Ovary (tissue), 3 donors: ENCODE data around the gene DACH1.

ENCODE experiments used
- EP300 ChIP-seq: sonication (generic); formaldehyde crosslinking; IDR thresholded peaks from one replicate; pipeline ENCODE4 v1.6.1; 2017; ENCODE audit warnings: antibody characterized with exemption
- POLR2A ChIP-seq: fragments of 450-650 bp; IDR thresholded peaks from one replicate; pipeline ENCODE4 v1.6.1; 2017; ENCODE audit warnings: antibody characterized with exemption, mild to moderate bottlenecking, moderate library complexity
- TF ChIP-seq, protein P1 (sequence below), 3 donors: fragments of 450-650 bp in 2 of 3; fragments of 200-600 bp in 1 of 3; IDR thresholded peaks; one replicate each; pipeline versions ENCODE4 v1.5.1 to v1.8.0; 2016 to 2022; ENCODE audit warnings: antibody characterized with exemption in 3 of 3, mild to moderate bottlenecking in 1 of 3
- donor health status: DM: no; HTN: no; CAD: no.

DNA sequence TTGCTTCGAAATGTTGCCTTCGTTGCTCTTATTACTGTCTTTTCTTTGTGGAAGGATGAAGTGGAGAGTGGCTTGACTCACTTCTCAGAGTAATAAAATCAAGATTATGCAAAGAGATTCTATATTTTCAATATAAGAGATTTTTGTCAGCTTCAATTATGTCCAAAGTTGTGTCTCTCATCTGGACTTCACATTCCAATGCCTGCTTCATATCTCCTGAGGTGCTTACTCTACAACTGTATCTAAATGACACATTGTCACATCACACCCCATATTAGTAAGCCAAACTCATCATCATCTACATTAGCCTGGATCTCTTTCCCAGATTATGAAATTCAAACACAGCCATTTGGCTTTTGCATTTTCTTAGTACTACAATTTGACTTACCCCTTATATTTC lies 409.4 kb downstream of the DACH1 start:
- TF ChIP-seq, protein P1, sequence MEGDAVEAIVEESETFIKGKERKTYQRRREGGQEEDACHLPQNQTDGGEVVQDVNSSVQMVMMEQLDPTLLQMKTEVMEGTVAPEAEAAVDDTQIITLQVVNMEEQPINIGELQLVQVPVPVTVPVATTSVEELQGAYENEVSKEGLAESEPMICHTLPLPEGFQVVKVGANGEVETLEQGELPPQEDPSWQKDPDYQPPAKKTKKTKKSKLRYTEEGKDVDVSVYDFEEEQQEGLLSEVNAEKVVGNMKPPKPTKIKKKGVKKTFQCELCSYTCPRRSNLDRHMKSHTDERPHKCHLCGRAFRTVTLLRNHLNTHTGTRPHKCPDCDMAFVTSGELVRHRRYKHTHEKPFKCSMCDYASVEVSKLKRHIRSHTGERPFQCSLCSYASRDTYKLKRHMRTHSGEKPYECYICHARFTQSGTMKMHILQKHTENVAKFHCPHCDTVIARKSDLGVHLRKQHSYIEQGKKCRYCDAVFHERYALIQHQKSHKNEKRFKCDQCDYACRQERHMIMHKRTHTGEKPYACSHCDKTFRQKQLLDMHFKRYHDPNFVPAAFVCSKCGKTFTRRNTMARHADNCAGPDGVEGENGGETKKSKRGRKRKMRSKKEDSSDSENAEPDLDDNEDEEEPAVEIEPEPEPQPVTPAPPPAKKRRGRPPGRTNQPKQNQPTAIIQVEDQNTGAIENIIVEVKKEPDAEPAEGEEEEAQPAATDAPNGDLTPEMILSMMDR (IDR thresholded peaks at IDR 0.05) = no peak
- no peak for TF ChIP-seq POLR2A
- TF ChIP-seq EP300 = no peak
